GM23338 (cell line): ENCODE measurements around the gene BOD1.

ENCODE experiments used
- CREB1 ChIP-seq: fragments of 250-450 bp; sonication (Bioruptor Pico); IDR thresholded peaks from 2 replicates; pipeline ENCODE4 v1.5.0; 2020; ENCODE audit warnings: low read depth, mild to moderate bottlenecking, moderate library complexity
- CTCF ChIP-seq, 2 experiments: fragments of 200-600 bp in 1 of 2; sonication (generic) in 1 of 2; conservative IDR thresholded peaks; 2 replicates each; pipeline versions ENCODE4 v1.5.1 to v1.6.1; 2016 to 2017; ENCODE audit warnings: antibody characterized with exemption in 2 of 2, low read depth in 2 of 2, mild to moderate bottlenecking in 2 of 2, moderate library complexity in 1 of 2
- ETS1 ChIP-seq: IDR thresholded peaks from 2 replicates; pipeline ENCODE4 v1.6.1; 2016; ENCODE audit warnings: antibody characterized with exemption
- EZH2 ChIP-seq: fragments of 200-600 bp; sonication (generic); IDR thresholded peaks from one replicate; pipeline ENCODE4 v1.8.0; 2017; ENCODE audit warnings: antibody characterized with exemption, mild to moderate bottlenecking, low read depth; ENCODE audit not compliant: unreplicated experiment
- EZH2phosphoT487 ChIP-seq: fragments of 200-600 bp; sonication (generic); IDR thresholded peaks from one replicate; pipeline ENCODE4 v1.8.1; 2018; ENCODE audit warnings: antibody characterized with exemption; ENCODE audit not compliant: unreplicated experiment
- JUNB ChIP-seq: IDR thresholded peaks from one replicate; pipeline ENCODE4 v1.6.1; 2016; ENCODE audit warnings: antibody characterized with exemption; ENCODE audit not compliant: unreplicated experiment
- NANOG ChIP-seq: IDR thresholded peaks from 2 replicates; pipeline ENCODE4 v1.6.1; 2016; ENCODE audit warnings: antibody characterized with exemption, borderline replicate concordance
- POLR2AphosphoS5 ChIP-seq: IDR thresholded peaks from 2 replicates; pipeline ENCODE4 v1.6.1; 2016; ENCODE audit warnings: antibody characterized with exemption, low read depth
- REST ChIP-seq: IDR thresholded peaks from one replicate; pipeline ENCODE4 v1.6.1; 2018; ENCODE audit warnings: antibody characterized with exemption; ENCODE audit not compliant: unreplicated experiment

- no peak for TF ChIP-seq CTCF (conservative IDR thresholded peaks at IDR 0.05; ENCODE audit: low read depth in 2 of 2)
- TF ChIP-seq JUNB, result no peak
- TF ChIP-seq POLR2AphosphoS5, result no peak
- no peak for TF ChIP-seq NANOG
- no peak for TF ChIP-seq EZH2
- no peak for TF ChIP-seq REST
- no peak for TF ChIP-seq ETS1
- TF ChIP-seq CREB1 (CRISPR knock-in tag), result no peak
- no peak for TF ChIP-seq EZH2phosphoT487
Measured at GRCh38 chr5:173575985-173576384, 40.5 kb downstream of the BOD1 start.
